Fibroblast of lung (primary cell): ENCODE results near the gene STC2. TPM values are rescaled to one million over a fixed set of nuclear protein-coding genes. Genes with fewer than 3 reads are reported as not detected.

Experiments used
- DNase-seq, 2 donors: peaks; one replicate each; pipeline versions ENCODE4 v3.0.0 to v3.0.0-alpha.2; 2010; ENCODE audit warnings: low read depth in 2 of 2
- H2AFZ ChIP-seq: 2 replicates; pipeline ENCODE4 v1.5.1; 2012; ENCODE audit warnings: low read length, control low read depth, inconsistent platforms
- H3K27ac ChIP-seq: 2 replicates; pipeline ENCODE4 v1.5.1; 2011; ENCODE audit warnings: low read length, control low read depth; ENCODE audit not compliant: insufficient read depth
- H3K27me3 ChIP-seq: 2 replicates; pipeline ENCODE4 v1.5.1; 2011; ENCODE audit warnings: mild to moderate bottlenecking, low read length; ENCODE audit not compliant: control insufficient read depth, insufficient read depth
- H3K36me3 ChIP-seq: 2 replicates; pipeline ENCODE4 v1.5.1; 2011; ENCODE audit warnings: low read length; ENCODE audit not compliant: control insufficient read depth, insufficient read depth
- H3K4me1 ChIP-seq: 2 replicates; pipeline ENCODE4 v1.5.1; 2011; ENCODE audit warnings: low read length; ENCODE audit not compliant: control insufficient read depth, insufficient read depth; ENCODE audit errors: extremely low read depth
- H3K4me2 ChIP-seq: 2 replicates; pipeline ENCODE4 v1.5.1; 2011; ENCODE audit warnings: low read length, control low read depth; ENCODE audit not compliant: insufficient read depth; ENCODE audit errors: extremely low read depth
- H3K4me3 ChIP-seq, 4 experiments: fragments of 200-600 bp in 1 of 4; sonication (generic) in 1 of 4; replicated peaks in 1 of 4; 2 replicates each; pipeline ENCODE4 v1.5.1; 2011 to 2016; ENCODE audit warnings: low read length in 4 of 4, low read depth in 3 of 4, mild to moderate bottlenecking in 3 of 4, control low read depth in 2 of 4, inconsistent platforms in 1 of 4, mixed read lengths in 1 of 4; ENCODE audit not compliant: insufficient read depth in 1 of 4; ENCODE audit errors: control extremely low read depth in 1 of 4
- H3K79me2 ChIP-seq: 2 replicates; pipeline ENCODE4 v1.5.1; 2012; ENCODE audit warnings: mild to moderate bottlenecking, low read length, inconsistent platforms; ENCODE audit not compliant: control insufficient read depth, insufficient read depth
- H3K9ac ChIP-seq: 2 replicates; pipeline ENCODE4 v1.5.1; 2011; ENCODE audit warnings: mild to moderate bottlenecking, low read length, control low read depth; ENCODE audit not compliant: insufficient read depth
- H3K9me3 ChIP-seq: 2 replicates; pipeline ENCODE4 v1.5.1; 2012; ENCODE audit warnings: low read depth, low read length; ENCODE audit not compliant: control insufficient read depth, insufficient read depth
- H4K20me1 ChIP-seq: 2 replicates; pipeline ENCODE4 v1.5.1; 2011; ENCODE audit warnings: low read length; ENCODE audit not compliant: control insufficient read depth, insufficient read depth; ENCODE audit errors: extremely low read depth
- EZH2 ChIP-seq: IDR thresholded peaks from 2 replicates; pipeline ENCODE4 v1.5.1; 2012; ENCODE audit warnings: low read length, control low read depth, mild to moderate bottlenecking; ENCODE audit errors: missing control alignments
- polyA plus RNA-seq, 2 donors: library from polyadenylated mRNA; depleted of rRNA in 1 of 2; stranded (reverse) in 1 of 2; unstranded in 1 of 2; fragments of >200 nt; gene quantifications; 2 replicates each; pipeline ENCODE4 v1.2.1, GENCODE V29; 2011 to 2012; ENCODE audit warnings: missing spikeins in 1 of 2
- total RNA-seq: library from RNA; depleted of rRNA; stranded (reverse); fragments of >200 nt; gene quantifications from 2 replicates; pipeline ENCODE4 v1.2.1, GENCODE V29; 2014
- TF ChIP-seq, protein P1 (sequence below), 2 donors: IDR thresholded peaks in 1 of 2; conservative IDR thresholded peaks in 1 of 2; 1 replicate in 1 of 2; 2 replicates in 1 of 2; pipeline ENCODE4 v1.5.1; 2011 to 2012; ENCODE audit warnings: low read length in 2 of 2, control low read depth in 1 of 2, inconsistent platforms in 1 of 2, low read depth in 1 of 2, mild to moderate bottlenecking in 1 of 2

The STC2 gene
- total and polyA plus RNA-seq, 2 donors (not counting 1 experiment from before 2014, with no cell fraction given), result 112 to 299 TPM

DNA sequence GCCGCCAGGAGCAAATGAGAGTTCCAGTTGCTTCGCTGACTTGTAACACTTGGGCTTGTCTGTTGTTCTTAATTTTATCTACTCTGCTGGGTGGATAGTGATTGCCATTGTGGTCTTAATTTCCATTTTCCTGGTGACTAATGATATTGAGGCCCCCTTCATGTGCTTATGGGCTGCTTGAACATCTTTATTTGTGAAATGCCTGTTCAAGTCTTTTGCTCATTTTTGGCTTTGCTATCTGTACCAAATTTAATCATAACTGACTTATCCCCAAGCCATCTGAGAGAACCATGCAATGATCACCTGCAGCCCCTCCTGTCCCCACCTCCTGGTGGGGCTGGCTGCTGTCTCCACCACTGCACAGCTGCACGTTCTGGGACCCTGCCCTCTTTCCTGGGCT, 20.5 kb downstream of the STC2 start:
- no peaks in the 10 kb centered on the region for H3K27me3 ChIP-seq
- H3K4me3 ChIP-seq, result no peak overlapping the region
- no peak overlapping the region for H2AFZ ChIP-seq
- no peak for DNase-seq
- no peak overlapping the region for H3K9ac ChIP-seq
- H3K9me3 ChIP-seq, result no peaks in the 10 kb centered on the region
- H3K79me2 ChIP-seq, result no peaks in the 10 kb centered on the region
- H3K4me2 ChIP-seq, result no peak overlapping the region
- TF ChIP-seq, protein P1, sequence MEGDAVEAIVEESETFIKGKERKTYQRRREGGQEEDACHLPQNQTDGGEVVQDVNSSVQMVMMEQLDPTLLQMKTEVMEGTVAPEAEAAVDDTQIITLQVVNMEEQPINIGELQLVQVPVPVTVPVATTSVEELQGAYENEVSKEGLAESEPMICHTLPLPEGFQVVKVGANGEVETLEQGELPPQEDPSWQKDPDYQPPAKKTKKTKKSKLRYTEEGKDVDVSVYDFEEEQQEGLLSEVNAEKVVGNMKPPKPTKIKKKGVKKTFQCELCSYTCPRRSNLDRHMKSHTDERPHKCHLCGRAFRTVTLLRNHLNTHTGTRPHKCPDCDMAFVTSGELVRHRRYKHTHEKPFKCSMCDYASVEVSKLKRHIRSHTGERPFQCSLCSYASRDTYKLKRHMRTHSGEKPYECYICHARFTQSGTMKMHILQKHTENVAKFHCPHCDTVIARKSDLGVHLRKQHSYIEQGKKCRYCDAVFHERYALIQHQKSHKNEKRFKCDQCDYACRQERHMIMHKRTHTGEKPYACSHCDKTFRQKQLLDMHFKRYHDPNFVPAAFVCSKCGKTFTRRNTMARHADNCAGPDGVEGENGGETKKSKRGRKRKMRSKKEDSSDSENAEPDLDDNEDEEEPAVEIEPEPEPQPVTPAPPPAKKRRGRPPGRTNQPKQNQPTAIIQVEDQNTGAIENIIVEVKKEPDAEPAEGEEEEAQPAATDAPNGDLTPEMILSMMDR (conservative IDR thresholded peaks at IDR 0.05 in 1 of 2, IDR thresholded peaks at IDR 0.05 in 1 of 2; ENCODE audit: low read depth in 1 of 2, low read length in 2 of 2), result no peak
- TF ChIP-seq EZH2, result no peak
- H4K20me1 ChIP-seq, result no peaks in the 10 kb centered on the region
- peaks cover 15% of the 10 kb centered on the region for H3K4me1 ChIP-seq
- H3K27ac ChIP-seq, result no peak overlapping the region
- no peaks in the 10 kb centered on the region for H3K36me3 ChIP-seq

DNA sequence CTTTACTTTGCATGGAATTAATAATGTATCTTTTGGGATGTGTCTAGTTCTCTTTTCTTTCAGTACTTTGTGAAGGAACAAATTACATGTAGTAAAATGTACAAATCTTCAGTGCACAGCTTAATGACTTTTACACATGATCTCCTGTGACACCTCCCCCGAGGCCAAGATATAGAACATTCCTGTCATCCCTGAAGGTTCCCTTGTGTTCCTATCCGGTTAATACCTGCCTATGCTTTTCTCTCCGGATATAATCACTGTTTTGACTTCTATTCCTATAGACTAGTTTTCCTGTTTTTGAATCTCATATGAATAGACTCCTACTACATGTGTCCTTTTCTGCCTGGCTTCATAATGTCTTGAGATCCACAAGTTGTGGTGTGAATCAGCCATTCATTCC, 21.5 kb downstream of the STC2 start:
- Histone ChIP-seq H3K4me1 (peaks cover 23% of the 10 kb centered on the region), H3K4me2 (no peak overlapping the region), H3K79me2 (no peaks in the 10 kb centered on the region), H2AFZ (no peak overlapping the region), H3K9ac (no peak overlapping the region), H4K20me1 (no peaks in the 10 kb centered on the region), H3K27me3 (no peaks in the 10 kb centered on the region), H3K27ac (no peak overlapping the region), H3K4me3 (no peak overlapping the region), H3K9me3 (no peaks in the 10 kb centered on the region), H3K36me3 (no peaks in the 10 kb centered on the region)
- DNase-seq, result no peak
- TF ChIP-seq, protein P1 (conservative IDR thresholded peaks at IDR 0.05 in 1 of 2, IDR thresholded peaks at IDR 0.05 in 1 of 2; ENCODE audit: low read depth in 1 of 2, low read length in 2 of 2), result no peak
- TF ChIP-seq EZH2, result no peak

DNA sequence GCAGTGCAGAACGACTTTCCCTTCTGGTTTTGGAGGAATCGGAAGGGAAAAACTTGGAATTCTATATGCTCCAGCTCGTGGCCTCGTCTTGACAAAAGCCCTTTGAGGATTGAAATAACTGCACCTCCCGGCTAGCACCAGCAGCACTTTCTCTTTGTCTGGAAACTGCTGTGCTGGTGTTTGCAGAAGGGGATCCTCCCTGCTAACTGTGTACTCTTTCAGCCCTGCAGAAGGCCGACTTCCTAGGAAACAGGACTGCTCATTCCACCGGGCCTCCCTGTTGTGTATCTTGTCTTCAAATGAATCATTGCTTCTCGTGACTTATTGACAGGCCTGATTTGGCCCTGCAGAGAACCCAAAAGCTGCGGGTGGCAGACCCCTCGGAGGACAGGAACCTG, 23.6 kb downstream of the STC2 start:
- Histone ChIP-seq H3K4me1 (peaks cover 10% of the 10 kb centered on the region), H3K9ac (no peak overlapping the region), H3K9me3 (no peaks in the 10 kb centered on the region), H3K36me3 (no peaks in the 10 kb centered on the region), H3K4me3 (no peak overlapping the region), H3K27me3 (no peaks in the 10 kb centered on the region), H3K27ac (no peak overlapping the region), H3K79me2 (no peaks in the 10 kb centered on the region), H3K4me2 (no peak overlapping the region), H4K20me1 (no peaks in the 10 kb centered on the region), H2AFZ (no peak overlapping the region)
- no peak for TF ChIP-seq EZH2
- TF ChIP-seq, protein P1 (conservative IDR thresholded peaks at IDR 0.05 in 1 of 2, IDR thresholded peaks at IDR 0.05 in 1 of 2; ENCODE audit: low read depth in 1 of 2, low read length in 2 of 2), result no peak
- DNase-seq, result no peak
